K562 (cell line): ENCODE data around the gene HCN3. TPM values are rescaled to one million over a fixed set of nuclear protein-coding genes. Genes with fewer than 3 reads are reported as not detected.

Experiments
- ATAC-seq: fragments of 200-7000 bp; cut with Tn5 transposase; 3 replicates; pipeline ENCODE4 v1.9.1; 2020; ENCODE audit warnings: moderate library complexity
- BruUV-seq: library from RNA; stranded (reverse); fragments of 400-500 nt; replicated peaks from 2 replicates; lab custom pipeline; 2021; lab: Mats Ljungman, UMichigan
- CTCF ChIA-PET: fragments of 300-600 bp; formaldehyde crosslinking; extraction: SDS; loops from one replicate; lab custom pipeline; 2021; ENCODE audit warnings: low intra/inter-chr PET ratio; lab: Yijun Ruan, JAX
- POLR2A ChIA-PET: fragments of 300-600, 350-650 bp; sonication (Branson Sonifier 250); formaldehyde crosslinking; extraction: SDS; loops from one replicate; lab custom pipeline; 2021; ENCODE audit warnings: antibody characterized with exemption, inconsistent platforms; lab: Yijun Ruan, JAX
- DNase-seq, 4 experiments: peaks; one replicate each; pipeline versions ENCODE4 v3.0.0 to v3.0.0-alpha.2; 2011 to 2018; ENCODE audit warnings: low spot score in 3 of 4, mixed read lengths in 3 of 4; ENCODE audit errors: extremely low read depth in 1 of 4
- FAIRE-seq: peaks from 2 replicates; lab custom pipeline; 2011; peaks lifted over from hg19 to GRCh38; lab: Jason Lieb, UNC
- H2AFZ ChIP-seq: 2 replicates; pipeline ENCODE4 v1.6.0; 2011; ENCODE audit warnings: low read depth, low read length, control low read depth, inconsistent platforms
- H3K27ac ChIP-seq: fragments of 200-600 bp; 3 replicates; pipeline ENCODE4 v1.8.0; 2011; ENCODE audit warnings: low read depth, mild to moderate bottlenecking, control low read depth, inconsistent platforms, low read length, moderate library complexity, mixed read lengths; ENCODE audit errors: extremely low read depth
- H3K27me3 ChIP-seq, 2 experiments: fragments of 300-600 bp in 1 of 2; 2 replicates in 1 of 2; 3 replicates in 1 of 2; pipeline versions ENCODE4 v1.6.0 to v1.8.0; 2011; ENCODE audit warnings: inconsistent platforms in 2 of 2, low read length in 2 of 2, mild to moderate bottlenecking in 1 of 2, mixed read lengths in 1 of 2, moderate library complexity in 1 of 2; ENCODE audit not compliant: control insufficient read depth in 2 of 2, insufficient read depth in 2 of 2
- H3K36me3 ChIP-seq: fragments of 300-600 bp; 3 replicates; pipeline ENCODE4 v1.8.0; 2011; ENCODE audit warnings: mild to moderate bottlenecking, low read length, inconsistent platforms; ENCODE audit not compliant: control insufficient read depth, insufficient read depth
- H3K4me1 ChIP-seq, 2 experiments: fragments of 200-600 bp in 1 of 2; replicated peaks in 1 of 2; 2 replicates in 1 of 2; 3 replicates in 1 of 2; pipeline versions ENCODE4 v1.5.1 to v1.8.0; 2011; ENCODE audit warnings: inconsistent platforms in 2 of 2, low read length in 2 of 2, mild to moderate bottlenecking in 1 of 2, mixed read lengths in 1 of 2, moderate library complexity in 1 of 2; ENCODE audit not compliant: control insufficient read depth in 2 of 2, insufficient read depth in 2 of 2
- H3K4me2 ChIP-seq: 2 replicates; pipeline ENCODE4 v1.6.1; 2011; ENCODE audit warnings: low read length, control low read depth, inconsistent platforms, mixed read lengths; ENCODE audit not compliant: insufficient read depth
- H3K4me3 ChIP-seq: fragments of 200-600 bp; sonication (generic), shearing (Covaris generic); 2 replicates; pipeline ENCODE4 v1.5.1; 2016; ENCODE audit warnings: control low read depth, inconsistent platforms
- H3K79me2 ChIP-seq: fragments of 200-600 bp; 3 replicates; pipeline ENCODE4 v1.8.0; 2011; ENCODE audit warnings: low read length, inconsistent platforms; ENCODE audit not compliant: control insufficient read depth, insufficient read depth
- H3K9ac ChIP-seq, 2 experiments: 2 replicates each; pipeline versions ENCODE4 v1.6.0 to v1.6.1; 2011; ENCODE audit warnings: low read depth in 2 of 2, low read length in 2 of 2, control low read depth in 1 of 2, inconsistent platforms in 1 of 2, mild to moderate bottlenecking in 1 of 2, mixed read lengths in 1 of 2; ENCODE audit not compliant: insufficient read depth in 1 of 2
- H3K9me1 ChIP-seq: one replicate; pipeline ENCODE4 v1.6.0; 2011; ENCODE audit warnings: inconsistent platforms, mild to moderate bottlenecking, low read length, moderate library complexity; ENCODE audit not compliant: control insufficient read depth, insufficient read depth
- H3K9me3 ChIP-seq: replicated peaks from 2 replicates; pipeline ENCODE4 v1.5.1; 2011; ENCODE audit warnings: low read depth, low read length, inconsistent platforms; ENCODE audit not compliant: control insufficient read depth, insufficient read depth
- H4K20me1 ChIP-seq: replicated peaks from 2 replicates; pipeline ENCODE4 v1.6.1; 2011; ENCODE audit warnings: low read length, inconsistent platforms, mixed read lengths; ENCODE audit not compliant: control insufficient read depth, insufficient read depth
- FOXA1 ChIP-seq: fragments of 450-650 bp; IDR thresholded peaks from 2 replicates; pipeline ENCODE4 v1.6.1; 2016; ENCODE audit warnings: mild to moderate bottlenecking, borderline replicate concordance
- MTA2 ChIP-seq: fragments of 450-650 bp; IDR thresholded peaks from 2 replicates; pipeline ENCODE4 v1.6.1; 2016; ENCODE audit warnings: low read depth
- POLR2G ChIP-seq: fragments of 200-400 bp; formaldehyde crosslinking; IDR thresholded peaks from 2 replicates; pipeline ENCODE4 v1.6.1; 2017; ENCODE audit warnings: low read depth, mild to moderate bottlenecking, antibody characterized with exemption, low read length, moderate library complexity
- RBFOX2 ChIP-seq: fragments of 200-400 bp; formaldehyde crosslinking; IDR thresholded peaks from 2 replicates; pipeline ENCODE4 v1.6.1; 2017; ENCODE audit warnings: low read depth, mild to moderate bottlenecking, low read length, moderate library complexity
- TAF7 ChIP-seq: fragments of 450-650 bp; IDR thresholded peaks from 2 replicates; pipeline ENCODE4 v1.6.1; 2016; ENCODE audit warnings: missing genetic modification characterization, missing compliant biosample characterization
- WGBS: fragments of 100-300 bp; shearing (Covaris generic); methylation state at CpG from one replicate; pipeline ENCODE4 v1.1.6; 2016; ENCODE audit warnings: low coverage, mixed read lengths; ENCODE audit not compliant: insufficient coverage; ENCODE audit errors: missing lambda C conversion rate; 5-methylcytosine and 5-hydroxymethylcytosine counted together
- in situ Hi-C: fragments of 300-500 bp; cut with MboI; formaldehyde crosslinking; loops from 4 replicates; pipeline ENCODE4 v1.15.0; 2018; ENCODE audit warnings: inconsistent platforms, mixed read lengths
- intact Hi-C: fragments of 100-400 bp; cut with micrococcal nuclease; formaldehyde crosslinking; loops from 2 replicates; pipeline ENCODE4 v1.14.2; 2022
- polyA plus RNA-seq, 8 experiments: library from polyadenylated mRNA; depleted of rRNA in 4 of 8; stranded (reverse) in 5 of 8; unstranded in 3 of 8; fragments of >200 nt; fragmentation: Nextera tagmentation in 2 of 8; fragmentation: Illumina TruSeq in 1 of 8; extraction: Ambion mirVana in 2 of 8; extraction: Trizol in 1 of 8; gene quantifications; 2 replicates each; pipeline versions ENCODE4 v1.2.1 to v1.2.3, GENCODE V29; 2011 to 2014; ENCODE audit warnings: inconsistent platforms in 1 of 8, missing spikeins in 1 of 8
- total RNA-seq, 7 experiments: library from RNA; depleted of rRNA in 6 of 7; stranded (reverse); fragments of >200 nt in 6 of 7; fragmentation: Illumina TruSeq in 2 of 7; extraction: Trizol in 2 of 7; gene quantifications; 2 replicates each; pipeline versions ENCODE4 v1.2.1 to v1.2.3, GENCODE V29; 2011 to 2021; ENCODE audit warnings: low replicate concordance in 1 of 7

The HCN3 gene
- total and polyA plus RNA-seq, 9 of the 15 experiments (the other 6 are each of a cell fraction or from before 2014, with no cell fraction given), result 0.91 to 9.7 (median 3.9) TPM

DNA sequence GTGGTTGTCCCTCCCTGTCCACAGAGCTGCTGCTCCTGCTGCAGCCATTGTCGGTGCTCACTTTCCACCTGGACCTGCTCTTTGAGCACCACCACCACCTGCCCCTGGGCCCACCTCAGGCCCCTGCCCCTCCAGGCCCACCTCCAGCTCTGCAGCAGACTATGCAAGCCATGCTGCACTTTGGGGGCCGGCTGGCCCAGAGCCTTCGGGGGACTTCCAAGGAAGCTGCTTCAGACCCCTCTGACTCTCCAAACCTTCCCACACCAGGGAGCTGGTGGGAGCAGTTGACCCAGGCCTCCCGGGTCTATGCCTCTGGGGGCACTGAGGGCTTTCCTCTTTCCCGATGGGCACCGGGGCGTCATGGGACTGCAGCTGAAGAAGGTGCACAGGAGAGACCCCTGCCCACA, 49.4 kb downstream of the HCN3 start:
- no peak overlapping the region for H3K4me3 ChIP-seq

DNA sequence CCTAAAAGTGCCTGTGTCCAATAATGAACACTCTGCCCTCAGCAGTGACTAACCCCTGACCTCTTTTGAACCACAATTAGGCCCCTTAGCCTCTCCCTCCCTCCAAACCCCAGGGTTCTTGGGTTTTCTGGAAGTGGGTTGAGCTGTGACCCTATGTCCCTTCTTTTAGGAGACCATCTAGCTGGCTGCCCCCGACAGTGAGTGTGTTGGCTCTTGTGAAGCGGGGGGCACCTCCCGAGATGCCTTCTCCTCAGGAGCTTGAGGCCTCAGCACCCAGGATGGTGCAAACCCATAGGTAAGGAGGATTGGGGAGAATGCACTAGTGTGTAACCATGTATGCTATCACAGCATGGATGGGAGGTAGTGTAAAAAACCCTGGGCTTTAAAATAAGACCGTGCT, 50.7 kb downstream of the HCN3 start:
- TF ChIP-seq TAF7 (tag), result no peak
- H2AFZ ChIP-seq, result no peak overlapping the region
- POLR2A ChIA-PET, result interaction anchor here (0.6 to 3.0 kb wide), 5 partner anchors 10 to 76 kb away, joined by 3 to 10 read pairs (median 3); no protein-coding TSS in a partner anchor
- BruUV-seq, result no TSS peak
- WGBS, result 85% methylated on average over 4 of the region's 4 CpGs
- CTCF ChIA-PET, result no interaction called here
- H3K4me3 ChIP-seq, result no peak overlapping the region
- no peaks in the 10 kb centered on the region for H3K9me1 ChIP-seq
- H3K4me1 ChIP-seq, result peaks cover 9 to 37% of the 10 kb centered on the region in 2 experiments; a peak in 4 of 5 replicates
- no peak overlapping the region for H3K4me2 ChIP-seq
- H4K20me1 ChIP-seq, result no peaks in the 10 kb centered on the region; the same call in 1 of the 2 replicates
- FAIRE-seq (no peak), ATAC-seq (no peak), DNase-seq (no peak)
- H3K27ac ChIP-seq, result no peak overlapping the region
- peaks cover 48% of the 10 kb centered on the region for H3K36me3 ChIP-seq
- intact Hi-C loops, result loop anchor here (10.0 kb wide), 1 partner anchor 267 kb away; no protein-coding TSS in a partner anchor
- in situ Hi-C loops, result no loop called here
- peak overlapping the region in 1 of 2 experiments; percentile 55; a peak in 1 of 4 replicates for H3K9ac ChIP-seq
- no peaks in the 10 kb centered on the region for H3K27me3 ChIP-seq
- H3K79me2 ChIP-seq, result peaks cover 19% of the 10 kb centered on the region
- no peaks in the 10 kb centered on the region for H3K9me3 ChIP-seq

More for the DNA sequence above, 49.4 kb downstream of the HCN3 start:
- no peak for DNase-seq
- H3K79me2 ChIP-seq, result peaks cover 19% of the 10 kb centered on the region
- 91% methylated on average over 7 of the region's 7 CpGs for WGBS
- CTCF ChIA-PET, result interaction anchor here (5.0 kb wide), 1 partner anchor 75 kb away, joined by 38 read pairs; no protein-coding TSS in a partner anchor
- intact Hi-C loops (loop anchor here (10.0 kb wide), 1 partner anchor 268 kb away; no protein-coding TSS in a partner anchor), in situ Hi-C loops (no loop called here)
- peaks cover 48% of the 10 kb centered on the region for H3K36me3 ChIP-seq
- H3K4me2 ChIP-seq, result no peak overlapping the region
- no peaks in the 10 kb centered on the region for H3K27me3 ChIP-seq
- H2AFZ ChIP-seq, result no peak overlapping the region
- FAIRE-seq, result no peak
- peak overlapping the region in 1 of 2 experiments; percentile 72; a peak in 2 of 4 replicates for H3K9ac ChIP-seq
- H3K4me1 ChIP-seq, result peaks cover 15 to 51% of the 10 kb centered on the region in 2 experiments; a peak in 4 of 5 replicates
- no peaks in the 10 kb centered on the region for H3K9me3 ChIP-seq
- peaks cover 4% of the 10 kb centered on the region for H3K9me1 ChIP-seq
- POLR2A ChIA-PET, result interaction anchor here (0.9 to 3.0 kb wide), 2 partner anchors 11 to 198 kb away, joined by 3 to 10 read pairs; no protein-coding TSS in a partner anchor
- peak; percentile 54 for TF ChIP-seq POLR2G
- TF ChIP-seq RBFOX2, result peak; percentile 57
- TF ChIP-seq FOXA1, result no peak
- no peak for TF ChIP-seq MTA2
- BruUV-seq, result no TSS peak
- ATAC-seq, result no peak
- H3K27ac ChIP-seq, result no peak overlapping the region
- no peaks in the 10 kb centered on the region; the same call in 1 of the 2 replicates for H4K20me1 ChIP-seq
